HuH-7.5 (cell line): Measurements from ENCODE around the gene DBN1.
"Not testable (repeated sequence)": the region's sequence is repeated elsewhere in the genome, so short reads cannot be mapped to it uniquely, and the experiment has no call there.

Experiments
- DNase-seq: peaks from one replicate; pipeline ENCODE4 v3.0.0; 2011; ENCODE audit warnings: low spot score

DBN1 gene

GRCh38 chr5:177490992-177491391 is 17.6 kb upstream of the DBN1 start:
- DNase-seq: no peak

GRCh38 chr5:177490311-177490991 is 17.0 kb upstream of the DBN1 start:
- no peak for DNase-seq

GRCh38 chr5:177489119-177489716 is 15.8 kb upstream of the DBN1 start:
- DNase-seq: no peak

GRCh38 chr5:177487975-177488374 is 14.5 kb upstream of the DBN1 start:
- DNase-seq: no peak

- no peak for DNase-seq
Observed at GRCh38 chr5:177487144-177487543, 13.7 kb upstream of the DBN1 start.

- no peak for DNase-seq
Observed at GRCh38 chr5:177486256-177486655, 12.8 kb upstream of the DBN1 start.

- DNase-seq: not testable (repeated sequence)
Observed at GRCh38 chr5:177485753-177486152, 12.3 kb upstream of the DBN1 start.

- DNase-seq: no peak
Observed at GRCh38 chr5:177484902-177485549, 11.6 kb upstream of the DBN1 start.

GRCh38 chr5:177483994-177484901 is 10.8 kb upstream of the DBN1 start:
- DNase-seq: no peak

- DNase-seq: no peak
Observed at GRCh38 chr5:177483042-177483441, 9.6 kb upstream of the DBN1 start.

- DNase-seq: no peak
Observed at GRCh38 chr5:177482359-177482795, 8.9 kb upstream of the DBN1 start.

- no peak for DNase-seq
Observed at GRCh38 chr5:177479774-177480173, 6.3 kb upstream of the DBN1 start.

GRCh38 chr5:177478711-177479646 is 5.5 kb upstream of the DBN1 start:
- no peak for DNase-seq

- no peak for DNase-seq
Observed at GRCh38 chr5:177477701-177478477, 4.5 kb upstream of the DBN1 start.

- no peak for DNase-seq
Observed at GRCh38 chr5:177476531-177477233, 3.2 kb upstream of the DBN1 start.

GRCh38 chr5:177475563-177476427 is 2.4 kb upstream of the DBN1 start:
- DNase-seq: no peak

GRCh38 chr5:177474846-177475562 is 1.6 kb upstream of the DBN1 start:
- DNase-seq: no peak

- DNase-seq: no peak
Observed at GRCh38 chr5:177474002-177474476, 605 bp upstream of the DBN1 start.
